Measurements from ENCODE around the gene PDCD2. TPM values are rescaled to one million over a fixed set of nuclear protein-coding genes. Genes with fewer than 3 reads are reported as not detected.

Gene PDCD2
- total and polyA plus RNA-seq, 9 of the 15 experiments (the other 6 are each of a cell fraction or from before 2014, with no cell fraction given), result 67.3 to 430 (median 318) TPM

GRCh38 chr6:170529839-170530469, 54.5 kb downstream of the PDCD2 start (continued):
- no peak for TF ChIP-seq NFE2L1 (tag; IDR thresholded peaks at IDR 0.05; ENCODE audit: borderline replicate concordance, low read depth)
- TF ChIP-seq PCBP2 (IDR thresholded peaks at IDR 0.05; ENCODE audit: low read depth, low read length, poor library complexity, severe bottlenecking), result no peak
- no peak for TF ChIP-seq ZNF354B (CRISPR knock-in tag; IDR thresholded peaks at IDR 0.05)
- TF ChIP-seq MLX (CRISPR knock-in tag; conservative IDR thresholded peaks at IDR 0.05), result no peak
- TF ChIP-seq RAD21 (CRISPR knock-in tag; conservative IDR thresholded peaks at IDR 0.05 in 1 of 2, IDR thresholded peaks at IDR 0.05 in 1 of 2), result peak; percentile 86 to 96
- no peak for TF ChIP-seq TOE1 (IDR thresholded peaks at IDR 0.05; ENCODE audit: borderline replicate concordance)
- peak; percentile 46; the same call in 1 of the 2 replicates for TF ChIP-seq TOE1 (CRISPR knock-in tag; IDR thresholded peaks at IDR 0.05; ENCODE audit: borderline replicate concordance, low read depth)
- TF ChIP-seq EHMT2 (IDR thresholded peaks at IDR 0.05), result no peak
- TF ChIP-seq STAT6 (CRISPR knock-in tag; IDR thresholded peaks at IDR 0.05), result no peak
- TF ChIP-seq ZNF282 (CRISPR knock-in tag; IDR thresholded peaks at IDR 0.05), result 0 out of 2 replicates have a peak, but pooled peaks have one; percentile 32
- TF ChIP-seq NCOA6 (IDR thresholded peaks at IDR 0.05), result no peak
- TF ChIP-seq ZNF408 (CRISPR knock-in tag; IDR thresholded peaks at IDR 0.05; ENCODE audit: low read depth), result no peak
- TF ChIP-seq UBTF (IDR thresholded peaks at IDR 0.05; ENCODE audit: borderline replicate concordance in 1 of 2, low read depth in 2 of 2, low read length in 2 of 2), result 0 out of 4 replicates have a peak, but pooled peaks of 1 of the 2 experiments have one; percentile 32
- TF ChIP-seq BCL6 (CRISPR knock-in tag; IDR thresholded peaks at IDR 0.05), result no peak
- TF ChIP-seq HCFC1 (IDR thresholded peaks at IDR 0.05; ENCODE audit: low read depth, low read length), result no peak
- no peak for TF ChIP-seq POU5F1 (IDR thresholded peaks at IDR 0.05; ENCODE audit: borderline replicate concordance, low read depth, low read length, partially characterized antibody)
- no peak for TF ChIP-seq SUPT5H (IDR thresholded peaks at IDR 0.05)
- TF ChIP-seq GTF2A2 (tag; IDR thresholded peaks at IDR 0.05), result no peak
- no peak for TF ChIP-seq CXXC5 (CRISPR knock-in tag; IDR thresholded peaks at IDR 0.05)
- TF ChIP-seq NEUROD1 (IDR thresholded peaks at IDR 0.05; ENCODE audit: borderline replicate concordance, low read depth, low read length, partially characterized antibody), result peak; percentile 30
- TF ChIP-seq ZNF146 (CRISPR knock-in tag; IDR thresholded peaks at IDR 0.05; ENCODE audit: unreplicated experiment), result no peak

Measured in K562 (cell line).